GM12872 (cell line): Measurements from ENCODE around the gene SLC7A1.

Experiments
- CTCF ChIP-seq: IDR thresholded peaks from 3 replicates; pipeline ENCODE4 v1.5.1; 2011; ENCODE audit warnings: low read depth, mild to moderate bottlenecking, low read length, moderate library complexity; ENCODE audit not compliant: insufficient read depth

SLC7A1 gene

GRCh38 chr13:29566206-29566605 is 29.3 kb downstream of the SLC7A1 start:
- TF ChIP-seq CTCF = no peak

GRCh38 chr13:29564818-29565217 is 30.7 kb downstream of the SLC7A1 start:
- TF ChIP-seq CTCF = no peak

- no peak for TF ChIP-seq CTCF
Observed at GRCh38 chr13:29564373-29564772, 31.1 kb downstream of the SLC7A1 start.

GRCh38 chr13:29563941-29564340 is 31.5 kb downstream of the SLC7A1 start:
- no peak for TF ChIP-seq CTCF

GRCh38 chr13:29562786-29563438 is 32.6 kb downstream of the SLC7A1 start:
- no peak for TF ChIP-seq CTCF

- TF ChIP-seq CTCF = no peak
Observed at GRCh38 chr13:29561918-29562317, 33.6 kb downstream of the SLC7A1 start.

- TF ChIP-seq CTCF = no peak
Observed at GRCh38 chr13:29556742-29557141, 38.7 kb downstream of the SLC7A1 start.
